Body of pancreas (tissue), 4 donors: ENCODE data around the gene TTC3.

ENCODE experiments used
- CTCF ChIP-seq, 7 experiments: fragments of 450-650 bp in 4 of 7; fragments of 200-600 bp in 3 of 7; sonication (generic) in 3 of 7; IDR thresholded peaks; one replicate each; pipeline ENCODE4 v1.5.1; 2016 to 2019; ENCODE audit warnings: antibody characterized with exemption in 7 of 7
- POLR2A ChIP-seq, 3 donors: fragments of 450-650 bp; IDR thresholded peaks; one replicate each; pipeline ENCODE4 v1.6.1; 2016; ENCODE audit warnings: antibody characterized with exemption in 3 of 3, mild to moderate bottlenecking in 2 of 3

- TF ChIP-seq CTCF (IDR thresholded peaks at IDR 0.05) (no peak), POLR2A (IDR thresholded peaks at IDR 0.05) (no peak)
These were observed 623 bp upstream of the TTC3 start for GRCh38 chr21:37072274-37072987.
